GM18858 (cell line): ENCODE results near the gene BOLA2.
"Not testable (repeated sequence)": the region's sequence is repeated elsewhere in the genome, so short reads cannot be mapped to it uniquely, and the experiment has no call there.

Source experiments
- ATAC-seq: cut with Tn5 transposase; IDR thresholded peaks from one replicate; pipeline ENCODE4 v1.9.1; 2021; ENCODE audit not compliant: unreplicated experiment

The BOLA2 gene

DNA sequence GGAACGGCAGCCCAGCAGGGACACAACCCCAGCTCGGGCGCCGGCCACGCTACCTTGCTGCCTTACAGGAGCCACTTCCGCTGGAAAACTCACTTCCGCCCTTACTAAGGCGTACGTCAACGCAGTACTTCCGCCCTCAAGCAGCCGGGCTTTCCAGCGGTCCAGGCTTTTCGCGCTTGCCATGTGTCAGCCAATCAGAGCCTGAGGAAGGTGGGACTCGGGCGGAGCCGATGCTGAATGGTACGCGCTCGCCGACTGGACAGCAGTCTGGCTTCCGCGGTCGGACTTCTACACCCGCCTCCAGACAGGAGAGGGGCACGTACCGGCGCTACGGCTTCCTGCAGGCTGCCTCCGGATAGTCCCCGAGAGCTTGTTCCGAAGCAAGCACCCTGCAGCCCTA, at the start of gene BOLA2, which contains the start of gene SLX1B:
Gene BOLA2 (minus strand): TSS at position 83 of the 400 bp plus-strand sequence. CDS start 98 bp downstream, outside the sequence.
Gene SLX1B (plus strand): TSS at position 265 of the 400 bp plus-strand sequence.
- ATAC-seq: peak; percentile 85

DNA sequence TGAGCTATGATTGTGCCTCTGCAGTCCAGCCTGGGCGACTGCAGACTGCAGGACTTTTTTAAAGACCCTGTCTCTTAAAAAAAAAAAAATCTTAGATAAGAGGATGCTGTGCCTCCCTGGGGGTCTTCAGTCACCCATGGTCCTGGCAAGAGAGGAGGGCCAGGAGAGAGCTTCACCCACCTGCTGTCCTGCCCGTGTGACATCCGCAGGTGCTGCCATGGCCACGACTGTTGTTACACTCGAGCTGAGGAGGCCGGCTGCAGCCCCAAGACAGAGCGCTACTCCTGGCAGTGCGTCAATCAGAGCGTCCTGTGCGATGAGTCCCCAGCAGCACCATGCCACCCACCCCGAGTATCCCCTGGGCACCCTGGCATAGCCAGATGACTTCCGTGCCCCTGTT, 28.1 kb upstream of the BOLA2 start:
- ATAC-seq: not testable (repeated sequence)

DNA sequence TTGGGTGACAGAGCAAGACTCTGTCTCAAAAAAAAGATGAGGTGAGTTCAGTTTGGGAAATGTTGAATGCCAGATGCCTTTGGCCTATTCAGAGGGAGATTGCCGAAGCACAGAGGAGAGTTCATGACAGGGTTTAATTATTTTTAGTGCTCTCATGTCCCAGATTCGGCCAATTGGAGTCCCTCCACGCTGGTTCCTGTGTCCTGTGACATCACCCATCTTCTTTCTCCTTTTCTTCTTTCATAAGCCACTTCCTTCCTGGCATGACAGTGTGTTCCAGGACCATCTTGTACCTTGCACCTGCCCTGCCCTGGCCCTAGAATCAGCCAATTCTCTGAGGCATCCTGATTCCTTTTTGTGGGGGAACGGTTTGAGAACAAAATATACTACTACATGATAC, 17.9 kb upstream of the BOLA2 start:
- ATAC-seq: not testable (repeated sequence)

DNA sequence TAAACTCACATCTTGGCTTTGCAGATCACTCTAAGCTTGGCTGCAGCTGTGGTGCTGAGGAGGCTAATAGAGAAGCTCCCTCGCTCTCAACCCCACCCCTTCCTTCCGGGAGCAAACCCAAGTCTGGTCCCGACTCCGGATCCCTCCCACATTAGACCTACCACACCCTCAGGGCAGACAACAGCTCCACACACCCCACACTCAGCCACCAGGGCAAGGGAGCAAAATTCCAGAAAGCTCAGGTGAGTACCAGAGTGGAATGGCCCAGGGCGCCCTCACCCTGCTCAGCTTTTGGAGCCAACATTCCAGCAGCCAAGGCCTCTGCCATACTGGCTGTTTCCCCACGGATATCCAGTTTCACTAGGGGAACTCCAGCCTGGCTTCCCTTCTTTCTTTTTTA, 15.5 kb upstream of the BOLA2 start:
- not testable (repeated sequence) for ATAC-seq

DNA sequence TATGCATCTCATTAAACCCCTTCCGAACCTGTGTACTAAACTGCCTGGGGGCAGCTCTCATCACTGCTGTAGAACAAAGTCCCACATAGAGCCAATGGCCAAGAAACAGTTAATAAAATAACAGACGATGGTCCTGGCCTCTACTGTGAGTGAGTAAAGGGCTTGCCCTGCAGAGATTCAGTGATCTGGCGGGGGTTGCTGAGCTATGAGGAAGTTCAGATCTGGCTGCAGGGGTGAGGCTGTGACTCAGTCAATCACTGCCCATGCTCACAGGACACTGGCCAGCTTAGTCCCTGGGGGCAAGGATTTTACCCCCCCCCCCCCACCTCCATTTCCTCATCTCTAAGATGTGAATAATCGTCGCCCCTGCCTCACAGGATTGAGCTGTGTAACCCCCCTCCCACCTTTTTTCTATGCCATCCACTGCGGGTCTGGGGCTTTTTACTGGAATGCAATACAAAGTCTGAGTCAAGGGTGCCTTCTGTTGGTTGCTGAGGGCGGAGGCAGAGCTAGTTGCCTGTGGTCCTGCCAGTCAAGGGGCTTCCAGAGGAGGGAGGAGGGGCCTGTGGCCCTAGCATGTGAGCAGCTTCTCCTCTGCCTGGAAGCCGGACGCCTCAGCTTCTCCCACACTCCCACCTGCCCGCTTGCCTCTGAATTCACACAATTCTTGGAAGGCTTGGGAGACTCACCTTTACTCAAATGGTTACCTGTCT, 13.7 kb upstream of the BOLA2 start:
- not testable (repeated sequence) for ATAC-seq

DNA sequence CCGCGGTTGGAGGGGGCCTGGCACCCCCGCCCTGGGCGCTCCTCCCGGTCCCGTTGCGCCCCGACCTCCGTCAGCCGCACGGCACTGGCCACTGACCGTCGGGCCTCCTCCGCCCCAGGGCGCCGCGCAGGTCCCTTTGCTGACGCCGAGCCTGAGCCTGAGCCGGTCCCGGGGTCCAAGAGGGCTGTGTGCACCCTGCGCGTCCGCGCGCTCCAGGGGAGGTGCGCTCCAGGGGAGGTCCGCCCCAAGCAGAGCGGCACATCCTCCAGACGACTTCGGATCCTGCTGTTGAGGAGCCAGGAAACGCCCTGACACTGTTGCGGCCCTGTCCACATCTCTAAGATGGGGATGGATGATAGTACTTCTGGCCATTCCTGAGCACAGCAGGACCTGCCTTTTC, 12.8 kb upstream of the BOLA2 start:
- ATAC-seq: not testable (repeated sequence)

DNA sequence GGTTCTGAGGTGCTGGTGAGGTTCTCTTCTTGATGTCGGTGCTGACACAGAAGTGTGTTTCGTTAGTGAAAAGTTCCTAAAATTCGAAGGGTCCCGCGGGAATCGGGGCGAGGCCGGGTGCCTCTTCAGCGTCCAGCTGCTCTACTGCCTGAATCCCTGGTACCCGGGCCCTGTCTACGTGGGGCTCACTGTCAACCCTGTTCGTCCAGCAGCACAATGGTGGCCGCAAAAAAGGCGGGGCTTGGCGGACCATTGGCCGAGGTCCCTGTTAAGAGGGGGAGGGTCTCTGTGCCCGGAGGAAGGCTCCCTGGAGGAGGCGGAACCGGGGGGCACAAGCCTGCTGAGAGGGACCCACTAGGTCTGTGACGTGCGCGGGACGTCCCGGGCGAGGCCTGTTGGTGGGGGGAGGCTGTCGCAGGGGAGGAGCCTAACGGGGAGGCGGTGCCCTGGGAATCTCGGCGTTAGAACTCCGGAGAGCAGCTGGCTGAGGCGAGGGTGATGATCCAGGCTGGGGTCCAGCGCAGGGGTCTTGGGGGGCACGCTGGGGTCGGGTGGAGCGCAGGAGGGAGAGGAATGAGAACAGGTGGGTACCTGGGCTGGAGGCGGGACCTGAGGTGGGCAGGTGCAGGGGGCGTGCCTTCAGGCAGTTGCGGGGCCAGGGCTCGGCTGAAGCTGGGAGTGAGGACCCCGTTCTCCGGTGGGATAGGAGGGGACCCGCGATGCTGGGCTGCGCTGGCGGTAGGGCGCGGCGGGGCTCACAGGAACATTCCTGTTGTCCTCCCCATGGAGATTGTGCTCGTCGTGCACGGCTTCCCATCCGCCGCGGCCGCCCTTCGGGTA, 12.1 kb upstream of the BOLA2 start:
- ATAC-seq: not testable (repeated sequence)

DNA sequence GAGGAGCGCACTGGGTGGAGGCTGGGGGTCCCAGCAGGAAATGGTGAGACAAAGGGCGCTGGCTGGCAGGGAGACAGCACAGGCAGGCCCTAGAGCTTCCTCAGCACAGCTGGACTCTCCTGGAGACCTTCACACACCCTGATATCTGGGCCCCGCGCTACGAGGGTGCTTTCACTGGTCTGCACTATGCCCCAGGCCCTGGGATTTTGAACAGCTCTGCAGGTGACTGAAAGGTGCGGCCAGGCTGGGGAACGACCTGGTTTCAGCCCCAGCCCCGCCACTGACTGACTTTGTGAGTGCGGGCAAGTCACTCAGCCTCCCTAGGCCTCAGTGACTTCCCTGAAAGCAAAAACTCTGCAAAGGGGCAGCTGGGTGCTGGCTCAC, 6.5 kb upstream of the BOLA2 start:
- ATAC-seq: not testable (repeated sequence)

DNA sequence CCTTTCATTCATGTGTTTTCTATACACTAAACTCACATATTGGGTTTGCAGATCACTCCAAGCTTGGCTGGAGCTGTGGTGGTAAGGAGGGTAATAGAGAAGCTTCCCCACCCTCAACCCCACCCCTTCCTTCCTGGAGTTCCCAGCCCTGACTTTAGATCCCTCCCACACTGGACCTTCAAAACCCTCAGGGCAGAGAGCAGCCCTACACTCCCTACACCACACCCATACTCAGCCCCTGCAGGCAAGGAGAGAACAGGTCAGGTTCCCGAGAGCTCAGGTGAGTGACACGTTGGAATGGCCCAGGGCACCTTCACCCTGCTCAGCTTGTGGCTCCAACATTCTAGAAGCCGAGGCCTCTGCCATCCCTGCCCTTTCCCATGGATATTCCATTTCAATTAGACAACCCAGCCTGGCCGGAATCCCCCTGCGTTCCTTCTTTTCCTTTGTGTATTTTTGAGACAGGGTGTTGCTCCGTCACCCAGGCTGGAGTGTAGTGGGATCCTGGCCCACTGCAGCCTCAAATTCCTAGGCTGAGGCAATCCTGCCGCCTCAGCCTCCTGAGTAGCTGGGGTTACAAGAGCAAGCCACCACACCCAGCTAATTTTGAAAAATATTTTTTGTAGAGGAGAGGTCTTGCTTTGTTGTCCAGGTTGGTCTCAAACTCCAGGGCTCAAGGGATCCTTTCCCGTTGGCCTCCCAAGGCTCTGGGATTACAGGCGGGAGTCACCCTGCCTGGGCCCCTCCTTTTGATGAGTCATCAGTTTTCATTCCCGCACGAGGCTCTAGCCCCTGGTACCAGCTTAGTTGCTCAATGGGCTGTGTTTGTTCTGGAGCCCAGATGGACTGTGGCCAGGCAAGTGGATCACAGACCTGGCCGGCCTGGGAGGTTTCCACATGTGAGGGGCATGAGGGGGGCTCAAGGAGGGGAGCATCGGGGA, 5.8 kb upstream of the BOLA2 start, which contains the start of gene SULT1A4:
Gene SULT1A4 (plus strand): TSS at position 208 of the 941 bp plus-strand sequence. CDS start 1,473 bp downstream, outside the sequence.
- ATAC-seq: not testable (repeated sequence)

DNA sequence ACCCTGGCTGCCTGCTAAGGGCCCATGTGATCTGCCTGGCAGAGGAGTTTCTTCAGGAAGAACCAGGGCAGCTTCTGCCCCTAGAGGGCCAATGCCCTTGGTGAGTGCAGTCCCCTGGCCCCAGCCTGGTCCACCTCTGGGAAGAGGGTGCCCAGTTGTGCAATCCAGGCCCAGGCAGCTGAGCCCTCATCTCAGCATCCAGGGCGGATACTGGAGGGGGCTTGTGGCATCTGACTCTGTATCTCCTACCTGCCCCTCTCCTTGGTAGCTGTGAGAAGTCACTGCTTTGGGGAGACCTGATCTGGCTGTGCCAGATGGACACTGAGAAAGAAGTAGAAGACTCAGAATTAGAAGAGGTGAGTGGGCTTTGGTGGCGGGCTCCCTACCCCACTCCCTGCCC, 3.5 kb upstream of the BOLA2 start:
- not testable (repeated sequence) for ATAC-seq

DNA sequence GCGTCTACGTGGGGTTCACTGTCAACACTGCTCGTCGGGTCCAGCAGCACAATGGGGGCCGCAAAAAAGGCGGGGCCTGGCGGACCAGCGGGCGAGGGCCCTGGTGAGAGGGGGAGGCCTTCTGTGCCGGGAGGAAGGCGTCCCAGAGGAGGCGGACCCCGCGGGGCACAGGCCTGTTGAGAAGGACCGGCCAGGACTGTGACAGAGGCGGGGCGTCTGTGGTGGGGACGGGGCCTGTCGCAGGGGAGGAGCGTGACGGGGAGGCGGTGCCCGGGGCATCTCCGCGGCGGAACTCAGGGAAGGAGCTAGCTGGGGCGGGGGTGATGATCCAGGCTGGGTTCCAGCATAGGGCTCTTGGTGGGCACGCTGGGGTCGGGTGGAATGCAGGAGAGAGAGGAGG, 677 bp upstream of the BOLA2 start:
- ATAC-seq: peak; percentile 30

DNA sequence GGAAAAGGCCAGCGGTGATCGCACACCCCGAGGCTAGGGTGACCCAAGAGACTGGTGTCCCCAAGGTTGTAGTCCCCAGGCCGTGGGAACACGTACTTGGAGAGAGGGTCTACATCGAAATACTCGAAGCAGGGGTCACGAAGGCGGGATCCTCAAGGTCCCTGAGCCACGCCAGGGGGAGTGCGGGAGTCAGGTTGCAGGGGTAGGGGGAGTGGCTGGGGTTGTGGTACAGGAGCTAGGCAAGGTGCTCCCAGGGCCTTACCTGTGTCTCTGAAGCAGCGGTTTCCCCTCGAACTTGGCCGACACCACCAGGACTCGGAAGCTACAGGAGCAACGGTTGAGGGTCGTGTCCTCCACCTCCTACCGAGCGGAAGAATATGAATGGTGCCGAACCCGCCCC, 397 bp downstream of the BOLA2 start:
- not testable (repeated sequence) for ATAC-seq

DNA sequence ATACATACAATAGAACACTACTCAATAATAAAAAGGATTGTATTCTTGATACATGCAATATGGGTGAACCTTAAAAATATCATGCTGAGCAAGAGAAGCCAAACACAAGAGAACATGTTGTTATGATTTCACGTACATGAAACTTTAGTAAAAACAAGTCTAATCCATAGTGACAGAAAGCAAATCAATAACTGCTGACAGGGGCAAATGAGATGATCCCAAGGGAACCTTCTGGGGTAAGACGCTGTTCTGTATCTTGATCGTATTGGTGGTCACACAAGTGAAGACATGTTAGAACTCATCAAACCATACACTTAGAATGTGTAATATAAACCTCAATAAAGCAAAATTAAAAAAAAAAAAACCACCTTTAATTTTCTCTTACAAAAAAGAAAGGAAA, 28.8 kb downstream of the BOLA2 start:
- not testable (repeated sequence) for ATAC-seq

DNA sequence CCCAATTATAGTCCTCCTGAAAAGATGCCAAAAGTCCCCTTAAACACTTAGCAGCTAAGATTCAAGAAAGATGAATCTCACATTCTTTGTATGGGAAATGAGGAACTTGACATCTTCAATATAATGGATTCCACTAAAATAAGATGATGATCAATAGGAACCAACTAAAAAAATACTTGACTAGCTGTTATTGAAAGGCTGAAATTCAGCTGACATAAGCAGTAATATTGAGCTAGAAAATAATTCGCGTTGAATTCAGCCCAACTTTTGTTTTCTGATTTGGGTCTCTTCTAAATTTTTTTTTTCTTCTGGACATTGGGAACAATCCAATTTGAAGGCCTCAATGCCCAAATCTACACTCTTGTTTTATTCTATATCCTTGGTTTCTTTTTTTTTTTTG, 30.6 kb downstream of the BOLA2 start:
- ATAC-seq: not testable (repeated sequence)

DNA sequence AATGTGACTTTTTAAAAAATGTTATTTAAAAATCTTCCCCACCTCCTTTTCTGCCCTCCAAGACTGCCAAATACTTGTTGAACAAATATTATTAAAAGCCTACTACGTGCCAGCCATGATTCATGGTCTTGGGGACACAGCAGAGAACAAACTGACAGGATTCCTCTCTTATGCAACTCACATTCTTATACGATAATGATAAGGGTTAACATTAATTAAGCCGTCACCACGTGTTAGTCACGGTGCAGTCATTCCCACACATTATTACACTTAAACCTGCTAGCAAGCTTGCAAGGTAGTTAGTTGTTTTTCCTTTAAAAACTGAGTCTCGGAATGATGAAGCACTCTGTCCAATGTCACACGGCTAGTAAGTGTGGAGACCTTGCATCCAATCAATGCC, 48.9 kb downstream of the BOLA2 start:
- ATAC-seq: not testable (repeated sequence)
